ENCODE results near the gene GALNTL6.

GALNTL6 gene

GRCh38 chr4:172596206-172596605 lies 783.0 kb downstream of the GALNTL6 start:
- no peak for DNase-seq (ENCODE audit: low read depth)
- no peak for TF ChIP-seq CTCF (conservative IDR thresholded peaks at IDR 0.05; ENCODE audit: control insufficient read depth, insufficient read depth, low read depth, low read length)
- H3K4me3 ChIP-seq (ENCODE audit: control insufficient read depth, low read depth, low read length): no peak overlapping the region

- no peak for DNase-seq (ENCODE audit: low read depth)
- H3K4me3 ChIP-seq (ENCODE audit: control insufficient read depth, low read depth, low read length): no peak overlapping the region
- no peak for TF ChIP-seq CTCF (conservative IDR thresholded peaks at IDR 0.05; ENCODE audit: control insufficient read depth, insufficient read depth, low read depth, low read length)
These were observed 786.4 kb downstream of the GALNTL6 start for GRCh38 chr4:172599554-172599953.

GRCh38 chr4:172601195-172601594 lies 788.0 kb downstream of the GALNTL6 start:
- H3K4me3 ChIP-seq (ENCODE audit: control insufficient read depth, low read depth, low read length): no peak overlapping the region
- DNase-seq (ENCODE audit: low read depth): no peak
- TF ChIP-seq CTCF (conservative IDR thresholded peaks at IDR 0.05; ENCODE audit: control insufficient read depth, insufficient read depth, low read depth, low read length): no peak

GRCh38 chr4:172619218-172619617 lies 806.0 kb downstream of the GALNTL6 start:
- no peak for TF ChIP-seq CTCF (conservative IDR thresholded peaks at IDR 0.05; ENCODE audit: control insufficient read depth, insufficient read depth, low read depth, low read length)
- no peak overlapping the region for H3K4me3 ChIP-seq (ENCODE audit: control insufficient read depth, low read depth, low read length)
- DNase-seq (ENCODE audit: low read depth): no peak

- no peak for TF ChIP-seq CTCF (conservative IDR thresholded peaks at IDR 0.05; ENCODE audit: control insufficient read depth, insufficient read depth, low read depth, low read length)
- no peak for DNase-seq (ENCODE audit: low read depth)
- H3K4me3 ChIP-seq (ENCODE audit: control insufficient read depth, low read depth, low read length): no peak overlapping the region
These were observed 806.6 kb downstream of the GALNTL6 start for GRCh38 chr4:172619798-172620197.

GRCh38 chr4:172628263-172628662 lies 815.1 kb downstream of the GALNTL6 start:
- TF ChIP-seq CTCF (conservative IDR thresholded peaks at IDR 0.05; ENCODE audit: control insufficient read depth, insufficient read depth, low read depth, low read length): no peak
- no peak for DNase-seq (ENCODE audit: low read depth)

GRCh38 chr4:172630280-172630679 lies 817.1 kb downstream of the GALNTL6 start:
- TF ChIP-seq CTCF (conservative IDR thresholded peaks at IDR 0.05; ENCODE audit: control insufficient read depth, insufficient read depth, low read depth, low read length): no peak
- no peak overlapping the region for H3K4me3 ChIP-seq (ENCODE audit: control insufficient read depth, low read depth, low read length)
- DNase-seq (ENCODE audit: low read depth): no peak

More at GRCh38 chr4:172628263-172628662, 815.1 kb downstream of the GALNTL6 start:
- no peak overlapping the region for H3K4me3 ChIP-seq (ENCODE audit: control insufficient read depth, low read depth, low read length)
